HCT116 (cell line): ENCODE data around the gene CPN2. TPM values are rescaled to one million over a fixed set of nuclear protein-coding genes. Genes with fewer than 3 reads are reported as not detected.

Experiments used
- ATAC-seq: fragments of 200-7000 bp; cut with Tn5 transposase; 2 replicates; pipeline ENCODE4 v1.9.1; 2020; ENCODE audit warnings: mild to moderate bottlenecking, moderate library complexity
- BruUV-seq: library from RNA; stranded (reverse); fragments of 400-500 nt; replicated peaks from 2 replicates; lab custom pipeline; 2021; lab: Mats Ljungman, UMichigan
- CTCF ChIA-PET: fragments of 300-600 bp; sonication (Branson Sonifier 250); formaldehyde crosslinking; loops from one replicate; lab custom pipeline; 2021; ENCODE audit warnings: antibody characterized with exemption; lab: Charles Lee
- POLR2A ChIA-PET: fragments of 300-600, 350-600 bp; sonication (Branson Sonifier 250); formaldehyde crosslinking; loops from one replicate; lab custom pipeline; 2021; ENCODE audit warnings: antibody characterized with exemption; lab: Charles Lee
- RAD21 ChIA-PET, 2 experiments: fragments of 300-600 bp; sonication (Branson Sonifier 250); formaldehyde crosslinking; loops; one replicate each; lab custom pipeline; 2023; ENCODE audit warnings: low total read pairs in 2 of 2; ENCODE audit not compliant: uncharacterized antibody in 2 of 2, unreplicated experiment in 2 of 2, low non-redundant PET in 1 of 2; lab: Charles Lee
- DNase-seq: peaks from one replicate; pipeline ENCODE4 v3.0.0-alpha.2; 2010; ENCODE audit warnings: low read depth, low spot score
- H2AFZ ChIP-seq: fragments of 200-600 bp; shearing (Covaris generic), sonication (generic); 2 replicates; pipeline ENCODE4 v1.6.1; 2017; ENCODE audit warnings: low read depth, mixed run types, mixed read lengths, antibody characterized with exemption, low read length; ENCODE audit not compliant: poor library complexity, severe bottlenecking
- H3K27ac ChIP-seq: 2 replicates; pipeline ENCODE4 v1.5.1; 2012; ENCODE audit warnings: low read depth, low read length
- H3K27me3 ChIP-seq: fragments of 200-600 bp; sonication (generic); 2 replicates; pipeline ENCODE4 v1.6.1; 2016; ENCODE audit warnings: mixed run types, low read length, mixed read lengths; ENCODE audit not compliant: insufficient read depth
- H3K36me3 ChIP-seq, 2 experiments: fragments of 200-500 bp in 1 of 2; fragments of 200-600 bp in 1 of 2; sonication (Bioruptor generic) in 1 of 2; sonication (generic) in 1 of 2; 2 replicates each; pipeline versions ENCODE4 v1.5.1 to v1.6.1; 2014 to 2016; ENCODE audit warnings: low read length in 2 of 2, inconsistent platforms in 1 of 2, mixed read lengths in 1 of 2, mixed run types in 1 of 2; ENCODE audit not compliant: insufficient read depth in 2 of 2, control insufficient read depth in 1 of 2
- H3K4me1 ChIP-seq, 2 experiments: fragments of 200-600 bp in 1 of 2; sonication (generic) in 1 of 2; 2 replicates each; pipeline versions ENCODE4 v1.5.1 to v1.6.1; 2012 to 2017; ENCODE audit warnings: low read length in 2 of 2, inconsistent platforms in 1 of 2, mild to moderate bottlenecking in 1 of 2, mixed read lengths in 1 of 2, mixed run types in 1 of 2, moderate library complexity in 1 of 2; ENCODE audit not compliant: insufficient read depth in 2 of 2, control insufficient read depth in 1 of 2
- H3K4me2 ChIP-seq: fragments of 200-600 bp; sonication (generic); 2 replicates; pipeline ENCODE4 v1.6.1; 2017; ENCODE audit warnings: mixed run types, low read length, mixed read lengths
- H3K4me3 ChIP-seq, 2 experiments: fragments of 200-600 bp in 1 of 2; sonication (generic) in 1 of 2; replicated peaks in 1 of 2; 2 replicates each; pipeline ENCODE4 v1.5.1; 2011 to 2016; ENCODE audit warnings: low read length in 2 of 2, control low read depth in 1 of 2, low read depth in 1 of 2, mild to moderate bottlenecking in 1 of 2, mixed read lengths in 1 of 2, mixed run types in 1 of 2
- H3K79me2 ChIP-seq: fragments of 200-600 bp; sonication (generic); 2 replicates; pipeline ENCODE4 v1.6.1; 2017; ENCODE audit warnings: mild to moderate bottlenecking, mixed run types, low read length, moderate library complexity, mixed read lengths; ENCODE audit not compliant: insufficient read depth
- H3K9ac ChIP-seq: fragments of 200-600 bp; sonication (generic); 2 replicates; pipeline ENCODE4 v1.6.1; 2016; ENCODE audit warnings: low read length, mixed read lengths
- H3K9me2 ChIP-seq: fragments of 200-600 bp; sonication (generic), shearing (Covaris generic); 2 replicates; pipeline ENCODE4 v1.6.1; 2017; ENCODE audit warnings: mixed run types, mild to moderate bottlenecking, moderate library complexity; ENCODE audit not compliant: insufficient read depth
- H3K9me3 ChIP-seq, 2 experiments: fragments of 200-500 bp in 1 of 2; fragments of 200-600 bp in 1 of 2; sonication (Bioruptor generic) in 1 of 2; sonication (generic) in 1 of 2; 2 replicates each; pipeline ENCODE4 v1.6.1; 2014 to 2017; ENCODE audit warnings: low read length in 2 of 2, mixed read lengths in 2 of 2, inconsistent platforms in 1 of 2, low read depth in 1 of 2, mild to moderate bottlenecking in 1 of 2, mixed run types in 1 of 2, moderate library complexity in 1 of 2; ENCODE audit not compliant: control insufficient read depth in 1 of 2, insufficient read depth in 1 of 2
- H4K20me1 ChIP-seq: fragments of 200-600 bp; sonication (generic), shearing (Covaris generic); 2 replicates; pipeline ENCODE4 v1.6.1; 2017; ENCODE audit warnings: mixed run types, mild to moderate bottlenecking, moderate library complexity; ENCODE audit not compliant: insufficient read depth
- CBX3 ChIP-seq: IDR thresholded peaks from 2 replicates; pipeline ENCODE4 v1.6.1; 2012; ENCODE audit warnings: low read depth
- EGR1 ChIP-seq: IDR thresholded peaks from 2 replicates; pipeline ENCODE4 v1.6.1; 2012; ENCODE audit warnings: low read depth
- FOSL1 ChIP-seq: IDR thresholded peaks from 2 replicates; pipeline ENCODE4 v1.6.1; 2012; ENCODE audit warnings: low read depth
- RAD21 ChIP-seq: IDR thresholded peaks from 2 replicates; pipeline ENCODE4 v1.6.1; 2012; ENCODE audit warnings: low read depth, mild to moderate bottlenecking
- SIN3A ChIP-seq: IDR thresholded peaks from 2 replicates; pipeline ENCODE4 v1.6.1; 2012; ENCODE audit warnings: low read depth
- SP1 ChIP-seq: IDR thresholded peaks from 2 replicates; pipeline ENCODE4 v1.6.1; 2012; ENCODE audit warnings: low read depth
- SRF ChIP-seq: IDR thresholded peaks from 2 replicates; pipeline ENCODE4 v1.6.1; 2012; ENCODE audit warnings: low read depth
- TCF7L2 ChIP-seq: IDR thresholded peaks from 2 replicates; pipeline ENCODE4 v1.7.0; 2011; ENCODE audit warnings: borderline replicate concordance, inconsistent platforms; ENCODE audit not compliant: insufficient read depth, insufficient read length; ENCODE audit errors: extremely low read depth
- YY1 ChIP-seq: IDR thresholded peaks from 2 replicates; pipeline ENCODE4 v1.6.1; 2011; ENCODE audit warnings: low read length, low read depth, moderate library complexity, mild to moderate bottlenecking; ENCODE audit not compliant: insufficient replicate concordance; ENCODE audit errors: extremely low read depth
- ZFX ChIP-seq: fragments of 450-650 bp; IDR thresholded peaks from 2 replicates; pipeline ENCODE4 v1.6.1; 2017
- intact Hi-C: fragments of 100-400 bp; cut with micrococcal nuclease; formaldehyde crosslinking; loops from 2 replicates; pipeline ENCODE4 v1.10.0; 2022
- total RNA-seq: library from RNA; stranded (reverse); gene quantifications from one replicate; pipeline ENCODE4 v1.2.1, GENCODE V29; 2021; ENCODE audit not compliant: unreplicated experiment
- TF ChIP-seq, protein P1 (sequence below): IDR thresholded peaks from 2 replicates; pipeline ENCODE4 v1.6.1; 2012; ENCODE audit warnings: low read depth
- TF ChIP-seq, protein P2 (sequence below): IDR thresholded peaks from 2 replicates; pipeline ENCODE4 v1.6.1; 2012

The CPN2 gene
- total RNA-seq, 1 experiment from 2014 or later, result not detected

- TF ChIP-seq, protein P1, sequence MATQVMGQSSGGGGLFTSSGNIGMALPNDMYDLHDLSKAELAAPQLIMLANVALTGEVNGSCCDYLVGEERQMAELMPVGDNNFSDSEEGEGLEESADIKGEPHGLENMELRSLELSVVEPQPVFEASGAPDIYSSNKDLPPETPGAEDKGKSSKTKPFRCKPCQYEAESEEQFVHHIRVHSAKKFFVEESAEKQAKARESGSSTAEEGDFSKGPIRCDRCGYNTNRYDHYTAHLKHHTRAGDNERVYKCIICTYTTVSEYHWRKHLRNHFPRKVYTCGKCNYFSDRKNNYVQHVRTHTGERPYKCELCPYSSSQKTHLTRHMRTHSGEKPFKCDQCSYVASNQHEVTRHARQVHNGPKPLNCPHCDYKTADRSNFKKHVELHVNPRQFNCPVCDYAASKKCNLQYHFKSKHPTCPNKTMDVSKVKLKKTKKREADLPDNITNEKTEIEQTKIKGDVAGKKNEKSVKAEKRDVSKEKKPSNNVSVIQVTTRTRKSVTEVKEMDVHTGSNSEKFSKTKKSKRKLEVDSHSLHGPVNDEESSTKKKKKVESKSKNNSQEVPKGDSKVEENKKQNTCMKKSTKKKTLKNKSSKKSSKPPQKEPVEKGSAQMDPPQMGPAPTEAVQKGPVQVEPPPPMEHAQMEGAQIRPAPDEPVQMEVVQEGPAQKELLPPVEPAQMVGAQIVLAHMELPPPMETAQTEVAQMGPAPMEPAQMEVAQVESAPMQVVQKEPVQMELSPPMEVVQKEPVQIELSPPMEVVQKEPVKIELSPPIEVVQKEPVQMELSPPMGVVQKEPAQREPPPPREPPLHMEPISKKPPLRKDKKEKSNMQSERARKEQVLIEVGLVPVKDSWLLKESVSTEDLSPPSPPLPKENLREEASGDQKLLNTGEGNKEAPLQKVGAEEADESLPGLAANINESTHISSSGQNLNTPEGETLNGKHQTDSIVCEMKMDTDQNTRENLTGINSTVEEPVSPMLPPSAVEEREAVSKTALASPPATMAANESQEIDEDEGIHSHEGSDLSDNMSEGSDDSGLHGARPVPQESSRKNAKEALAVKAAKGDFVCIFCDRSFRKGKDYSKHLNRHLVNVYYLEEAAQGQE, result no peak
- TF ChIP-seq TCF7L2 (no peak), RAD21 (no peak), EGR1 (no peak)
- Histone ChIP-seq H3K9ac (no peak overlapping the region), H3K27me3 (no peaks in the 10 kb centered on the region), H3K9me2 (no peaks in the 10 kb centered on the region), H3K4me2 (no peak overlapping the region; the same call in 1 of the 2 replicates), H3K9me3 (peaks cover 0 to 13% of the 10 kb centered on the region in 2 experiments; a peak in 1 of 4 replicates), H3K79me2 (no peaks in the 10 kb centered on the region), H2AFZ (no peak overlapping the region), H3K4me1 (peaks cover 19 to 62% of the 10 kb centered on the region in 2 experiments; a peak in 3 of 4 replicates), H3K4me3 (no peak overlapping the region), H3K36me3 (no peaks in the 10 kb centered on the region), H4K20me1 (no peaks in the 10 kb centered on the region), H3K27ac (no peak overlapping the region)
- RAD21 ChIA-PET, result no interaction called here
- CTCF ChIA-PET, result interaction anchor here (1.9 kb wide), 1 partner anchor 13 kb away, joined by 14 read pairs; no protein-coding TSS in a partner anchor
- POLR2A ChIA-PET, result no interaction called here
- no TSS peak for BruUV-seq
- intact Hi-C loops, result loop anchor here (5.0 to 10.0 kb wide), 4 partner anchors 242 to 1184 kb away; partner anchors contain the start of gene LSG1
- no peak for DNase-seq
- no peak for ATAC-seq
These were observed 20.5 kb downstream of the CPN2 start for GRCh38 chr3:194330579-194330978.

DNA sequence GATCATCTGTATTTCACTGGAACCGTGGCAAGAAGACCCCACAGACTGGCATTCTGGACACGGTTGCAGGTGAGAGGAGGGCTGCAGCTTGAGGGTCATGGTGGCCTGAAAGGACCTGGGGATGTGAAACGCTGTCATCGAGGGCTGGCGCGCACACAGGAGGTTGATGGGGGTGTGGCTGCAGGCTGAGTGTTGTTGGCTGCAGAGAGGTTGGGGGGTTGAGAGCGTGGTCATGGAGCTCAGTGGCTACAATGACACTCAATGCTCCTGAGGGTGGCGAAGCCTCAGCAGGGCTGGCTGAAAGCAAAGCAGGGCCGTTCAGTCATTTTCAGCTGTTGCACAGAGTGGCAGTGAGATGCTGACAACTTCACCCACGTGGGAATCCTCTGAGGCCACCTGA lies 21.0 kb downstream of the CPN2 start:
- Histone ChIP-seq H3K36me3 (no peaks in the 10 kb centered on the region), H3K9ac (no peak overlapping the region), H3K27me3 (no peaks in the 10 kb centered on the region), H3K79me2 (no peaks in the 10 kb centered on the region), H2AFZ (no peak overlapping the region), H3K4me3 (no peak overlapping the region), H3K27ac (no peak overlapping the region), H3K9me2 (no peaks in the 10 kb centered on the region), H3K4me1 (peaks cover 19 to 64% of the 10 kb centered on the region in 2 experiments; a peak in 3 of 4 replicates), H4K20me1 (no peaks in the 10 kb centered on the region), H3K4me2 (no peak overlapping the region; the same call in 1 of the 2 replicates), H3K9me3 (peaks cover 0 to 13% of the 10 kb centered on the region in 2 experiments; a peak in 1 of 4 replicates)
- CTCF ChIA-PET, result interaction anchor here (1.9 kb wide), 1 partner anchor 14 kb away, joined by 14 read pairs; no protein-coding TSS in a partner anchor
- no TSS peak for BruUV-seq
- no peak for DNase-seq
- no peak for ATAC-seq
- intact Hi-C loops, result loop anchor here (5.0 to 10.0 kb wide), 4 partner anchors 242 to 1185 kb away; partner anchors contain the start of gene LSG1
- POLR2A ChIA-PET, result no interaction called here
- RAD21 ChIA-PET, result no interaction called here
- TF ChIP-seq SRF (no peak), YY1 (no peak), TCF7L2 (no peak), ZFX (no peak), FOSL1 (no peak), SIN3A (no peak), SP1 (no peak), EGR1 (no peak), CBX3 (no peak)
- TF ChIP-seq, protein P1, result no peak
- TF ChIP-seq, protein P2, sequence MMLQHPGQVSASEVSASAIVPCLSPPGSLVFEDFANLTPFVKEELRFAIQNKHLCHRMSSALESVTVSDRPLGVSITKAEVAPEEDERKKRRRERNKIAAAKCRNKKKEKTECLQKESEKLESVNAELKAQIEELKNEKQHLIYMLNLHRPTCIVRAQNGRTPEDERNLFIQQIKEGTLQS, result no peak
